ENCODE results near the gene SLC2A13. TPM values are rescaled to one million over a fixed set of nuclear protein-coding genes. Genes with fewer than 3 reads are reported as not detected.

SLC2A13 gene
- total RNA-seq, 1 experiment from 2014 or later: 7.0 TPM

- WGBS (ENCODE audit: extremely low coverage, insufficient read length, low lambda C conversion rate): no CpG with 5 or more reads among the region's 1 CpG
Measured at GRCh38 chr12:39887856-39888255, 218.0 kb downstream of the SLC2A13 start.

More at GRCh38 chr12:39887856-39888255, 218.0 kb downstream of the SLC2A13 start:
- Histone ChIP-seq H3K79me1 (ENCODE audit: insufficient read depth, low read depth, low read length, poor library complexity, severe bottlenecking) (no peaks in the 10 kb centered on the region), H2AFZ (ENCODE audit: low read length) (no peak overlapping the region), H3K4me1 (ENCODE audit: insufficient read depth, low read length) (no peaks in the 10 kb centered on the region), H3K23me2 (ENCODE audit: insufficient read length, low read depth, low read length, poor library complexity, severe bottlenecking) (no peaks in the 10 kb centered on the region), H3K9ac (ENCODE audit: extremely low read depth, insufficient read length, low read length) (no peak overlapping the region), H3K79me2 (ENCODE audit: insufficient read depth, low read length) (no peaks in the 10 kb centered on the region), H3K27me3 (ENCODE audit: insufficient read depth, low read length) (no peaks in the 10 kb centered on the region), H2BK120ac (ENCODE audit: low read depth, low read length, poor library complexity, severe bottlenecking) (no peak overlapping the region), H2BK12ac (ENCODE audit: insufficient read length, low read depth, low read length) (no peak overlapping the region), H3K4me2 (ENCODE audit: insufficient read depth, insufficient read length, low read length) (no peak overlapping the region), H3K56ac (ENCODE audit: insufficient read length, low read depth, low read length) (no peak overlapping the region), H2AK5ac (ENCODE audit: insufficient read length, low read length) (no peak overlapping the region), H3K4ac (ENCODE audit: low read depth, low read length) (no peak overlapping the region), H3T11ph (ENCODE audit: low read length) (no peak overlapping the region), H2BK20ac (ENCODE audit: low read depth, low read length, poor library complexity, severe bottlenecking) (no peak overlapping the region), H3K27ac (ENCODE audit: insufficient read length, low read depth, low read length) (no peak overlapping the region), H3K9me3 (ENCODE audit: control insufficient read depth, low read depth, low read length) (no peaks in the 10 kb centered on the region), H2BK15ac (ENCODE audit: low read depth, low read length) (no peak overlapping the region), H4K8ac (replicated peaks; ENCODE audit: insufficient read length, low read depth, low read length) (no peak overlapping the region), H2BK5ac (ENCODE audit: insufficient read length, low read length) (no peak overlapping the region), H3K23ac (ENCODE audit: insufficient read length, low read depth, low read length) (no peak overlapping the region), H3K18ac (ENCODE audit: insufficient read length, low read depth, low read length) (no peak overlapping the region), H4K91ac (ENCODE audit: insufficient read length, low read depth, low read length) (no peak overlapping the region), H4K20me1 (ENCODE audit: control insufficient read depth, insufficient read depth, insufficient read length) (no peaks in the 10 kb centered on the region), H3K14ac (ENCODE audit: insufficient read depth, low read length) (no peak overlapping the region), H4K5ac (ENCODE audit: insufficient read length, low read depth, low read length) (no peak overlapping the region)
- Mint-ChIP-seq H3K4me3 (no peak overlapping the region), H3K27ac (no peak overlapping the region), H3K9me3 (no peaks in the 10 kb centered on the region; a peak in 1 of 5 replicates), H3K27me3 (ENCODE audit: low read depth) (no peaks in the 10 kb centered on the region), H3K4me1 (peaks cover 9 to 17% of the 10 kb centered on the region in 2 experiments; a peak in 3 of 4 replicates), H3K36me3 (ENCODE audit: insufficient read depth in 1 of 3, low read depth in 3 of 3) (no peaks in the 10 kb centered on the region)
- DNase-seq: no peak
- TF ChIP-seq CTCF (conservative IDR thresholded peaks at IDR 0.05): no peak
